HEK293 (cell line): Measurements from ENCODE around the gene BTBD18.

Experiments
- GFI1B ChIP-seq: fragments of 450-650 bp; formaldehyde crosslinking; IDR thresholded peaks from 2 replicates; pipeline ENCODE4 v1.5.1; 2016; ENCODE audit warnings: missing biosample characterization, missing genetic modification characterization
- KLF9 ChIP-seq: fragments of 450-650 bp; formaldehyde crosslinking; IDR thresholded peaks from 2 replicates; pipeline ENCODE4 v1.5.1; 2016; ENCODE audit warnings: missing biosample characterization, missing genetic modification characterization, low read depth
- MZF1 ChIP-seq: fragments of 450-650 bp; formaldehyde crosslinking; IDR thresholded peaks from 2 replicates; pipeline ENCODE4 v1.5.1; 2017; ENCODE audit warnings: missing biosample characterization, missing genetic modification characterization, borderline replicate concordance
- OVOL3 ChIP-seq: fragments of 450-650 bp; formaldehyde crosslinking; IDR thresholded peaks from 2 replicates; pipeline ENCODE4 v1.5.1; 2016; ENCODE audit warnings: missing biosample characterization, missing genetic modification characterization
- RBAK ChIP-seq: fragments of 450-650 bp; formaldehyde crosslinking; IDR thresholded peaks from 2 replicates; pipeline ENCODE4 v1.5.1; 2016; ENCODE audit warnings: missing biosample characterization, missing genetic modification characterization
- SCRT1 ChIP-seq: fragments of 450-650 bp; formaldehyde crosslinking; IDR thresholded peaks from 2 replicates; pipeline ENCODE4 v1.5.1; 2016; ENCODE audit warnings: missing biosample characterization, missing genetic modification characterization, borderline replicate concordance
- SCRT2 ChIP-seq: fragments of 450-650 bp; formaldehyde crosslinking; IDR thresholded peaks from 2 replicates; pipeline ENCODE4 v1.5.1; 2016; ENCODE audit warnings: missing biosample characterization, missing genetic modification characterization
- SP3 ChIP-seq: fragments of 450-650 bp; formaldehyde crosslinking; IDR thresholded peaks from 2 replicates; pipeline ENCODE4 v1.5.1; 2016; ENCODE audit warnings: missing biosample characterization, missing genetic modification characterization
- YY1 ChIP-seq: fragments of 450-650 bp; formaldehyde crosslinking; IDR thresholded peaks from 2 replicates; pipeline ENCODE4 v1.5.1; 2018; ENCODE audit warnings: missing biosample characterization, missing genetic modification characterization
- ZBTB20 ChIP-seq: fragments of 450-650 bp; formaldehyde crosslinking; IDR thresholded peaks from 2 replicates; pipeline ENCODE4 v1.5.1; 2016; ENCODE audit warnings: missing biosample characterization, missing genetic modification characterization
- ZNF114 ChIP-seq: fragments of 450-650 bp; formaldehyde crosslinking; IDR thresholded peaks from 2 replicates; pipeline ENCODE4 v1.5.0; 2017; ENCODE audit warnings: missing biosample characterization, missing genetic modification characterization
- ZNF169 ChIP-seq: fragments of 450-650 bp; formaldehyde crosslinking; IDR thresholded peaks from 2 replicates; pipeline ENCODE4 v1.5.1; 2016; ENCODE audit warnings: missing biosample characterization, missing genetic modification characterization
- ZNF202 ChIP-seq: fragments of 450-650 bp; formaldehyde crosslinking; IDR thresholded peaks from 2 replicates; pipeline ENCODE4 v1.5.1; 2016; ENCODE audit warnings: missing biosample characterization, missing genetic modification characterization, borderline replicate concordance
- ZNF324 ChIP-seq: fragments of 450-650 bp; formaldehyde crosslinking; IDR thresholded peaks from 2 replicates; pipeline ENCODE4 v1.5.1; 2016; ENCODE audit warnings: missing biosample characterization, missing genetic modification characterization
- ZNF366 ChIP-seq: fragments of 450-650 bp; formaldehyde crosslinking; conservative IDR thresholded peaks from 2 replicates; pipeline ENCODE4 v1.5.1; 2016; ENCODE audit warnings: missing biosample characterization, missing genetic modification characterization
- ZNF37A ChIP-seq: fragments of 450-650 bp; IDR thresholded peaks from 2 replicates; pipeline ENCODE4 v1.5.1; 2018; ENCODE audit warnings: missing biosample characterization, missing genetic modification characterization
- ZNF394 ChIP-seq: fragments of 450-650 bp; formaldehyde crosslinking; IDR thresholded peaks from 2 replicates; pipeline ENCODE4 v1.5.1; 2016; ENCODE audit warnings: missing biosample characterization, missing genetic modification characterization, mild to moderate bottlenecking, moderate library complexity, borderline replicate concordance
- ZNF426 ChIP-seq: fragments of 450-650 bp; formaldehyde crosslinking; IDR thresholded peaks from 2 replicates; pipeline ENCODE4 v1.5.1; 2017; ENCODE audit warnings: missing biosample characterization, missing genetic modification characterization, mild to moderate bottlenecking, inconsistent platforms, moderate library complexity
- ZNF433 ChIP-seq: fragments of 450-650 bp; formaldehyde crosslinking; IDR thresholded peaks from 2 replicates; pipeline ENCODE4 v1.5.1; 2016; ENCODE audit warnings: missing biosample characterization, missing genetic modification characterization, low read depth
- ZNF555 ChIP-seq: fragments of 450-650 bp; formaldehyde crosslinking; conservative IDR thresholded peaks from 2 replicates; pipeline ENCODE4 v1.5.1; 2017; ENCODE audit warnings: missing biosample characterization, mild to moderate bottlenecking, missing genetic modification characterization, inconsistent platforms
- ZNF558 ChIP-seq: fragments of 450-650 bp; formaldehyde crosslinking; IDR thresholded peaks from 2 replicates; pipeline ENCODE4 v1.5.1; 2016; ENCODE audit warnings: missing biosample characterization, missing genetic modification characterization
- ZNF600 ChIP-seq: fragments of 450-650 bp; formaldehyde crosslinking; IDR thresholded peaks from 2 replicates; pipeline ENCODE4 v1.5.1; 2016; ENCODE audit warnings: missing biosample characterization, missing genetic modification characterization
- ZNF621 ChIP-seq: fragments of 450-650 bp; formaldehyde crosslinking; IDR thresholded peaks from 2 replicates; pipeline ENCODE4 v1.5.1; 2017; ENCODE audit warnings: missing biosample characterization, missing genetic modification characterization
- ZNF623 ChIP-seq: fragments of 450-650 bp; formaldehyde crosslinking; IDR thresholded peaks from 2 replicates; pipeline ENCODE4 v1.5.1; 2016; ENCODE audit warnings: missing biosample characterization, missing genetic modification characterization
- ZNF629 ChIP-seq: fragments of 450-650 bp; formaldehyde crosslinking; IDR thresholded peaks from 2 replicates; pipeline ENCODE4 v1.5.1; 2017; ENCODE audit warnings: missing biosample characterization, missing genetic modification characterization
- ZNF658 ChIP-seq: fragments of 450-650 bp; formaldehyde crosslinking; IDR thresholded peaks from 2 replicates; pipeline ENCODE4; 2016; ENCODE audit warnings: missing biosample characterization, missing genetic modification characterization
- ZNF777 ChIP-seq: fragments of 450-650 bp; formaldehyde crosslinking; IDR thresholded peaks from 2 replicates; pipeline ENCODE4 v1.5.1; 2017; ENCODE audit warnings: missing biosample characterization, missing genetic modification characterization, borderline replicate concordance
- ZNF843 ChIP-seq: fragments of 450-650 bp; formaldehyde crosslinking; IDR thresholded peaks from 2 replicates; pipeline ENCODE4 v1.5.1; 2016; ENCODE audit warnings: missing biosample characterization, missing genetic modification characterization
- TF ChIP-seq, protein P1 (sequence below): fragments of 450-650 bp; IDR thresholded peaks from 2 replicates; pipeline ENCODE4 v1.5.1; 2018; ENCODE audit warnings: missing biosample characterization, mild to moderate bottlenecking, missing genetic modification characterization
- TF ChIP-seq, protein P2 (sequence below): fragments of 450-650 bp; formaldehyde crosslinking; IDR thresholded peaks from 2 replicates; pipeline ENCODE4 v1.5.1; 2016; ENCODE audit warnings: missing biosample characterization, missing genetic modification characterization
- TF ChIP-seq, protein P3 (sequence below): fragments of 450-650 bp; formaldehyde crosslinking; IDR thresholded peaks from 2 replicates; pipeline ENCODE4 v1.5.1; 2016; ENCODE audit warnings: missing biosample characterization, missing genetic modification characterization
- TF ChIP-seq, protein P4 (sequence below): fragments of 450-650 bp; formaldehyde crosslinking; IDR thresholded peaks from 2 replicates; pipeline ENCODE4 v1.5.1; 2017; ENCODE audit warnings: missing biosample characterization, mild to moderate bottlenecking, missing genetic modification characterization, moderate library complexity
- TF ChIP-seq, protein P5 (sequence below): fragments of 450-650 bp; formaldehyde crosslinking; IDR thresholded peaks from 2 replicates; pipeline ENCODE4 v1.5.1; 2017; ENCODE audit warnings: missing biosample characterization, missing genetic modification characterization

BTBD18 gene

DNA sequence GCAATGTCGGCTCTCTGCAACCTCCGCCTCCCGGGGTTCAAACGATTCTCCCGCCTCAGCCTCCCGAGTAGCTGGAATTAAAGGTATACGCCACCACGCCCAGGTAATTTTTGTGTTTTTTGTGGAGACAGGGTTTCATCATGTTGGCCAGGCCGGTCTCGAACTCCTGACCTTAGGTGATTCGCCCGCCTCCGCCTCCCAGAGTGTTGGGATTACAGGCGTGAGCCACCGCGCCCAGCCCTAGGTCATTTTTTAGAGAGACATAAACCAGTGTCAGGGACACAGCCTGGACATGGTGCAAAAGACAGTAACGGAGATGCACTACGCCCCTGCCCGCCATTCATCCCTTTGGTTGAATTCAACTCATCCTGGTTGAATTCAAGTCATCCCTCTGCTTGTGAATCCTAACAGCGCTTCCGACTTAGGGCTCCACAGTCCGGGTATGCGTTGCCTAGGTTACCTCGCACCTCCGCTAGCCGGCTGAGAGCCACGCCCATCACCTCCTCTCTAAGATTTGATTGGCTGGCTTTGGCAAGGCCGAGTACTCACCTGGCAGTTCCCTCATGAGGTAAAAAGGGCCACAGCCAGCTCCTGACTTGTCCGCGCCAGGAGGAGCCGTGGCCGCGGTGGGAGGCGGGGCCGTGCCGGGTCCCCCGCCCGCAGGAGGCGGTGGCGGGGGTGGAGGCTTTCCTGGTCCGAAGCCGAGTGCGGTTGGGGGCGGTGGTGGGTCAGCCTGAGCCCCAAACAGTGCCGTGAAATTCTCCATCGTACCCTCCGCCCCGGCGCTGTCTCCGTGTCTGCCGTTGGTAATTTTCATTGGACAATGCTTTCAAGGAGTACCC is 40.0 kb downstream of the BTBD18 start, which contains the start of gene MED19 (continued):
- TF ChIP-seq SCRT1 (tag by site-specific recombination) = no peak
- TF ChIP-seq ZNF621 (tag by site-specific recombination) = no peak
- no peak for TF ChIP-seq RBAK (tag by site-specific recombination)
- TF ChIP-seq MZF1 = no peak
- TF ChIP-seq, protein P1, sequence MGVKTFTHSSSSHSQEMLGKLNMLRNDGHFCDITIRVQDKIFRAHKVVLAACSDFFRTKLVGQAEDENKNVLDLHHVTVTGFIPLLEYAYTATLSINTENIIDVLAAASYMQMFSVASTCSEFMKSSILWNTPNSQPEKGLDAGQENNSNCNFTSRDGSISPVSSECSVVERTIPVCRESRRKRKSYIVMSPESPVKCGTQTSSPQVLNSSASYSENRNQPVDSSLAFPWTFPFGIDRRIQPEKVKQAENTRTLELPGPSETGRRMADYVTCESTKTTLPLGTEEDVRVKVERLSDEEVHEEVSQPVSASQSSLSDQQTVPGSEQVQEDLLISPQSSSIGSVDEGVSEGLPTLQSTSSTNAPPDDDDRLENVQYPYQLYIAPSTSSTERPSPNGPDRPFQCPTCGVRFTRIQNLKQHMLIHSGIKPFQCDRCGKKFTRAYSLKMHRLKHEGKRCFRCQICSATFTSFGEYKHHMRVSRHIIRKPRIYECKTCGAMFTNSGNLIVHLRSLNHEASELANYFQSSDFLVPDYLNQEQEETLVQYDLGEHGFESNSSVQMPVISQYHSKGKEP = no peak
- TF ChIP-seq, protein P2, sequence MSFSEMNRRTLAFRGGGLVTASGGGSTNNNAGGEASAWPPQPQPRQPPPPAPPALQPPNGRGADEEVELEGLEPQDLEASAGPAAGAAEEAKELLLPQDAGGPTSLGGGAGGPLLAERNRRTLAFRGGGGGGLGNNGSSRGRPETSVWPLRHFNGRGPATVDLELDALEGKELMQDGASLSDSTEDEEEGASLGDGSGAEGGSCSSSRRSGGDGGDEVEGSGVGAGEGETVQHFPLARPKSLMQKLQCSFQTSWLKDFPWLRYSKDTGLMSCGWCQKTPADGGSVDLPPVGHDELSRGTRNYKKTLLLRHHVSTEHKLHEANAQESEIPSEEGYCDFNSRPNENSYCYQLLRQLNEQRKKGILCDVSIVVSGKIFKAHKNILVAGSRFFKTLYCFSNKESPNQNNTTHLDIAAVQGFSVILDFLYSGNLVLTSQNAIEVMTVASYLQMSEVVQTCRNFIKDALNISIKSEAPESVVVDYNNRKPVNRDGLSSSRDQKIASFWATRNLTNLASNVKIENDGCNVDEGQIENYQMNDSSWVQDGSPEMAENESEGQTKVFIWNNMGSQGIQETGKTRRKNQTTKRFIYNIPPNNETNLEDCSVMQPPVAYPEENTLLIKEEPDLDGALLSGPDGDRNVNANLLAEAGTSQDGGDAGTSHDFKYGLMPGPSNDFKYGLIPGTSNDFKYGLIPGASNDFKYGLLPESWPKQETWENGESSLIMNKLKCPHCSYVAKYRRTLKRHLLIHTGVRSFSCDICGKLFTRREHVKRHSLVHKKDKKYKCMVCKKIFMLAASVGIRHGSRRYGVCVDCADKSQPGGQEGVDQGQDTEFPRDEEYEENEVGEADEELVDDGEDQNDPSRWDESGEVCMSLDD (tag by site-specific recombination) = no peak
- no peak for TF ChIP-seq SCRT2 (tag by site-specific recombination)
- TF ChIP-seq ZNF600 (tag by site-specific recombination) = no peak
- TF ChIP-seq ZBTB20 = peak; percentile 21; the same call in 1 of the 2 replicates
- no peak for TF ChIP-seq ZNF202 (tag by site-specific recombination)
- no peak for TF ChIP-seq GFI1B (tag by site-specific recombination)
- TF ChIP-seq ZNF324 (tag by site-specific recombination) = no peak
- TF ChIP-seq ZNF777 (tag by site-specific recombination) = no peak
- TF ChIP-seq ZNF114 (tag by site-specific recombination) = no peak
- TF ChIP-seq SP3 (tag by site-specific recombination) = no peak
- no peak for TF ChIP-seq ZNF394 (tag by site-specific recombination)
- no peak for TF ChIP-seq ZNF169 (tag by site-specific recombination)
- no peak for TF ChIP-seq YY1 (tag by site-specific recombination)
- TF ChIP-seq, protein P3, sequence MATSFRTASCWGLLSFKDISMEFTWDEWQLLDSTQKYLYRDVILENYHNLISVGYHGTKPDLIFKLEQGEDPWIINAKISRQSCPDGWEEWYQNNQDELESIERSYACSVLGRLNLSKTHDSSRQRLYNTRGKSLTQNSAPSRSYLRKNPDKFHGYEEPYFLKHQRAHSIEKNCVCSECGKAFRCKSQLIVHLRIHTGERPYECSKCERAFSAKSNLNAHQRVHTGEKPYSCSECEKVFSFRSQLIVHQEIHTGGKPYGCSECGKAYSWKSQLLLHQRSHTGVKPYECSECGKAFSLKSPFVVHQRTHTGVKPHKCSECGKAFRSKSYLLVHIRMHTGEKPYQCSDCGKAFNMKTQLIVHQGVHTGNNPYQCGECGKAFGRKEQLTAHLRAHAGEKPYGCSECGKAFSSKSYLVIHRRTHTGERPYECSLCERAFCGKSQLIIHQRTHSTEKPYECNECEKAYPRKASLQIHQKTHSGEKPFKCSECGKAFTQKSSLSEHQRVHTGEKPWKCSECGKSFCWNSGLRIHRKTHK (tag by site-specific recombination) = no peak
- TF ChIP-seq KLF9 (tag by site-specific recombination) = peak; percentile 70
- TF ChIP-seq, protein P4, sequence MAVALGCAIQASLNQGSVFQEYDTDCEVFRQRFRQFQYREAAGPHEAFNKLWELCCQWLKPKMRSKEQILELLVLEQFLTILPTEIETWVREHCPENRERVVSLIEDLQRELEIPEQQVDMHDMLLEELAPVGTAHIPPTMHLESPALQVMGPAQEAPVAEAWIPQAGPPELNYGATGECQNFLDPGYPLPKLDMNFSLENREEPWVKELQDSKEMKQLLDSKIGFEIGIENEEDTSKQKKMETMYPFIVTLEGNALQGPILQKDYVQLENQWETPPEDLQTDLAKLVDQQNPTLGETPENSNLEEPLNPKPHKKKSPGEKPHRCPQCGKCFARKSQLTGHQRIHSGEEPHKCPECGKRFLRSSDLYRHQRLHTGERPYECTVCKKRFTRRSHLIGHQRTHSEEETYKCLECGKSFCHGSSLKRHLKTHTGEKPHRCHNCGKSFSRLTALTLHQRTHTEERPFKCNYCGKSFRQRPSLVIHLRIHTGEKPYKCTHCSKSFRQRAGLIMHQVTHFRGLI (tag by site-specific recombination) = no peak
- no peak for TF ChIP-seq ZNF623
- TF ChIP-seq ZNF433 (tag by site-specific recombination) = no peak
- TF ChIP-seq, protein P5, sequence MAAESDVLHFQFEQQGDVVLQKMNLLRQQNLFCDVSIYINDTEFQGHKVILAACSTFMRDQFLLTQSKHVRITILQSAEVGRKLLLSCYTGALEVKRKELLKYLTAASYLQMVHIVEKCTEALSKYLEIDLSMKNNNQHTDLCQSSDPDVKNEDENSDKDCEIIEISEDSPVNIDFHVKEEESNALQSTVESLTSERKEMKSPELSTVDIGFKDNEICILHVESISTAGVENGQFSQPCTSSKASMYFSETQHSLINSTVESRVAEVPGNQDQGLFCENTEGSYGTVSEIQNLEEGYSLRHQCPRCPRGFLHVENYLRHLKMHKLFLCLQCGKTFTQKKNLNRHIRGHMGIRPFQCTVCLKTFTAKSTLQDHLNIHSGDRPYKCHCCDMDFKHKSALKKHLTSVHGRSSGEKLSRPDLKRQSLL (tag by site-specific recombination) = peak; percentile 44; the same call in 1 of the 2 replicates
- TF ChIP-seq ZNF629 = no peak
- no peak for TF ChIP-seq ZNF555 (tag by site-specific recombination)
- TF ChIP-seq ZNF658 (tag by site-specific recombination) = no peak
- 0 out of 2 replicates have a peak, but pooled peaks have one; percentile 26 for TF ChIP-seq ZNF366 (tag by site-specific recombination)
- TF ChIP-seq OVOL3 (tag by site-specific recombination) = no peak
- TF ChIP-seq ZNF558 (tag by site-specific recombination) = no peak
- no peak for TF ChIP-seq ZNF426 (tag by site-specific recombination)
- no peak for TF ChIP-seq ZNF843 (tag by site-specific recombination)
- no peak for TF ChIP-seq ZNF37A
